GM15510 (cell line): ENCODE results near the gene TMEM54.

Source experiments
- POLR2A ChIP-seq: IDR thresholded peaks from 3 replicates; pipeline ENCODE4 v1.6.1; 2011; ENCODE audit warnings: borderline replicate concordance; ENCODE audit not compliant: insufficient read length; ENCODE audit errors: extremely low read depth

Gene TMEM54

DNA sequence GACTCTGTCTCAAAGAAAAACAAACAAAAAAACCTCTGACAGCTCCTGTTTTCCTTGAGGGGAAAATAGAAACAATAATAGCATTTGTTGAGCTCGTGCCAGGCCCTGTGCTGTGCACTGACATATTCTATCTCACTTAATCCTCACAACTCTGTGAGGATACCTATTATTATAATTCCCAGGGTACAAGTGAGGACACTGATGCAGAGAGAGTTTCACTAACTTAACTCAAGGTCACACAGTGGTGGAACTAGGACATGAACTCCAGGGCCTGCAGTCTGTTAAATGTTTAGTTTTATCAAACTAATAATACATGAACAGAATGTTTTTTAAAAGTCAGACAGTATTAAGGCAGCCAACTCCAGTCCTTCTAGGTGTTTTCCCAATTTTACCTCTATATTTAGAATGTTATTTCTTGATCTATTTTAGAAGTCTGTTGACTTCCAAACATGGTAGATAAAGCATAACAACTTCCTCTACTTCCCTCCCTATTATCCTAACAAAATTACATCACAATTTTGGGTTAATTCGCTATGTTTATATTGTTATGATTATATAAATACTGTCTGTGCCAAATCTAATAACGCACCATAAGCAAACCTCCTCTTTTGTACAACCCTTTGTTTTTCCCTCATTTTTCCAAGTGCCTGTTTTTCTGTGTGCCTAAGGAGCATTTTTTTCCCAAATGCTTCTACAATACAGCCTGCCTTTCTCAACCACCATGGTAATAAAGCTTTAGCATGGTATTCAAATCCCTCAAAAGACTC lies 35.4 kb downstream of the TMEM54 start:
- no peak for TF ChIP-seq POLR2A

GRCh38 chr1:32864375-32865019 lies 36.7 kb downstream of the TMEM54 start:
- TF ChIP-seq POLR2A: no peak

DNA sequence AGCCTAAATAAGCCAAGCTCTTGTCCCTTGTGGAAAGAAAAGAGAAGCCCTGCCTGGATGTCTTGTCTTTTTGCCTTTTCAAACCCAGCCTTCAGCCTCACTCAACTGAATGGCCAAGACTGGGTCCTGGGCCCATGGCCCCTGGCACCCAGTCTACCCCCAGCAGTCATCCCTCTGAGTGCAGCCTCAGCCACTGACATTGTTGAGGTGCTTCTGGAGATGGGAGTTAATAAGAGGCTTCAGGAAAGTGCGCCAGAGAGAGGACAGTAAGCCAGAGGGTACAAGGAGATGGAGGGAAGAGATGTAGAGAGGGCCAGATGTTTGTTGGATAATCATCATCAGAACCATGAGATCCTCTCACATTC lies 37.3 kb downstream of the TMEM54 start:
- no peak for TF ChIP-seq POLR2A

GRCh38 chr1:32863218-32863880 lies 37.8 kb downstream of the TMEM54 start:
- no peak for TF ChIP-seq POLR2A

GRCh38 chr1:32861904-32862695 lies 39.1 kb downstream of the TMEM54 start:
- TF ChIP-seq POLR2A: no peak

GRCh38 chr1:32860566-32860965 lies 40.6 kb downstream of the TMEM54 start:
- no peak for TF ChIP-seq POLR2A

DNA sequence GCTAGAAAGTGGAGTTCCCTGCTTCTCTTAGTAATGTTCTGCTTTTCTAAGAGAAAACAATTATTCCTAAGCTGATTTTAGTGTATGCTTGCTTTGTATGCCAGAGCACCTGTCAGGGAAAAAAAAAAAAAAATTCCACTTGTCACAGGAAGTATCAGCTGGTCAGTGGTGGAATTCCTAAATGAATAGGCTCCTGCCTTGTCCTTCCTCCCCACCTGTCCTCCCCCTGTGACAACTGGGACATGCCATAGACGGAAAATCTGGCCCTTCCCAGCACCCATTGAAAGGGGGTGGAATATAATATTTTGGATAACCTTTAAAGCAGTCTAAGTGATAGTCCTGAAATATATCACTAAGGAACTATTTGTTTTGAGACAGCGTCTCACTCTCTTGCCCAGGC lies 41.3 kb downstream of the TMEM54 start:
- no peak for TF ChIP-seq POLR2A

DNA sequence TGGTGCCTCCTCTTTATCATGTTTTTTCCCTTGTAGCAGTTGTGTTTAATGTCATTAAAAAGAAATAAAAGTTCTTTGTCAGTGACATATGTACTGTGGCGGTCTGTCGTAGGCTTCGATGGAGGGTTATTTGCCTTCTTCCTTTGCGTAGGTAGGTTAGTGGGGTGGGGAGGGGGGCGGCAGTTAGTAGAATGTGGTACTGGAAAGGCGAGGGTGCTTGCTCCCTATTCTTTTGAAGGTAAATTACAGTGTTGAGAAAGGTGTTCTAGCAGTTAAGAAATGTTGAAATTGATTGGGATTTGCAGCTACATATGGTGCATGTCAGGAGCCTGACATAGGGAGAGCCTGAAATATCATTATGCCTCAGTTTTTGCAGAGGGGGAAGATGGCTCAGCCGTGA lies 42.4 kb downstream of the TMEM54 start:
- TF ChIP-seq POLR2A: no peak

- TF ChIP-seq POLR2A: no peak
These were observed 43.1 kb downstream of the TMEM54 start for GRCh38 chr1:32858136-32858535.

DNA sequence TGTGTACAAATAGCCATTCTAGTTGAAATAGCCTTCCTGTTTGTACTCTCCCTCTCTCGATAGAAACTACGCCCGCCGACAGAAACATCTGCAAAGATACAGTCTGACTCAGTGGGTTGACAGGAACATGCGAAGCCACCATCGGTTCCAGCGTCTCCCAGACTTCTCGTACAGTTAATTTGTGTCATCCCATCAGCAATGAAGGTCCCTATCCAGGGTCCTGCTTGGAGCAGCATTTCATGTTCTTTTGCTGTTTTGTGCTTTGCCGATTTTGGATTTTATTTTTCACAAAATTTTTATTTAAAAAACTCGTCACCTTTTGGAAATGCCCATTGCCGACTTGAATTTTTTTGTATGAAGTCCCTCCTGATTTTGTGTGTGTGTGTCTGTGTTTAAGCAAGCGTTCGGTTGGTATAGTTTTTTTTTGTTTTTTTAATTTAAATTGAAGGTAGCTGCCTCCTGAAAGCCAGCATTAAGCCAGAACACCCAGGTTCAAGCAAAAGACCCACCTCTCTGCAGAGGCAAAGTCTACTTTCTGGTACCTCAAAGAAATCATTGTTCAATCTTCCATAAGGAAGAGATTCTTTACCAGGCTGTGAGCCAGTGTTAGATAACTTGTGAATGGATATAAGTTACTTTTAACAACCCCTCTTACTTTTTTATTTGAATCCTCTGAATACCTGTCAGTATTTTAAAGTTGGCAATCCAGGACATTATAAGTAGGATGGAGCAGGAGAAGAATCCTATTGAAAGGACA lies 45.1 kb downstream of the TMEM54 start:
- TF ChIP-seq POLR2A: no peak

DNA sequence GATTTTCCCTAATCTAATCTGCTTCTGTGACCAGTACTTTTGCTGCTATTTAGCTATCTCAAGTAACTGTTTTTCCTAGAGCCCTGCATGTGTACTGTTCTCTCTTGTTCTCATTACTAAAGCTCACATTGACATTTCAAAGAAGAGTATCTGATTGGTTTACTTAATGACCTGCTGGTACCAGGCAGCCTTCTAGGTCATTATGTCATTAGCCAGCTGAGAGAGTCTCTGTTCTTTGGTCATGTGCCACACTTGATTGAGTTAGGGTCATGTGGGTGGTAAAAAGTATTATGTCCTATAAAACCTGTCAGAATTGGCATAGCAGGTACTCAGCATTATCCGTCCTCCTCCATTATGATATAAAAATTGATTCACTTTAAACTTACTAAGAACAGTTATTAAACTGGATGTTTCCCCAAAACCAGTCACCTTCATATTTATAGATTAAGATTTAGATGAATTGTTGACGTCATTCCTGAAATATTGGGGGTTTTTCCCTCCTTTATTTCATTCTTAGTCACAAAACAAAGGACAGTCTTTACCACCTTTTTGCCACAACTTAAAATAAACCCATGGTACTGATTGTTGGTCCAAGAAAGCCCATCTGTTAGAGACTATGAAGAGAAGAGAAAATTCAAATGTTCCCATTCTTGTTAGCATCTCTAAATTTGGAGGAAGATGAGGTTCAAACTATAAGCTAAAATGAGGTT lies 52.7 kb downstream of the TMEM54 start:
- TF ChIP-seq POLR2A: no peak
